ENCODE results near the gene DDIT4. TPM values are rescaled to one million over a fixed set of nuclear protein-coding genes. Genes with fewer than 3 reads are reported as not detected.

Gene DDIT4
- total and polyA plus RNA-seq, 9 of the 15 experiments (the other 6 are each of a cell fraction or from before 2014, with no cell fraction given) = 8.2 to 675 (median 159) TPM

DNA sequence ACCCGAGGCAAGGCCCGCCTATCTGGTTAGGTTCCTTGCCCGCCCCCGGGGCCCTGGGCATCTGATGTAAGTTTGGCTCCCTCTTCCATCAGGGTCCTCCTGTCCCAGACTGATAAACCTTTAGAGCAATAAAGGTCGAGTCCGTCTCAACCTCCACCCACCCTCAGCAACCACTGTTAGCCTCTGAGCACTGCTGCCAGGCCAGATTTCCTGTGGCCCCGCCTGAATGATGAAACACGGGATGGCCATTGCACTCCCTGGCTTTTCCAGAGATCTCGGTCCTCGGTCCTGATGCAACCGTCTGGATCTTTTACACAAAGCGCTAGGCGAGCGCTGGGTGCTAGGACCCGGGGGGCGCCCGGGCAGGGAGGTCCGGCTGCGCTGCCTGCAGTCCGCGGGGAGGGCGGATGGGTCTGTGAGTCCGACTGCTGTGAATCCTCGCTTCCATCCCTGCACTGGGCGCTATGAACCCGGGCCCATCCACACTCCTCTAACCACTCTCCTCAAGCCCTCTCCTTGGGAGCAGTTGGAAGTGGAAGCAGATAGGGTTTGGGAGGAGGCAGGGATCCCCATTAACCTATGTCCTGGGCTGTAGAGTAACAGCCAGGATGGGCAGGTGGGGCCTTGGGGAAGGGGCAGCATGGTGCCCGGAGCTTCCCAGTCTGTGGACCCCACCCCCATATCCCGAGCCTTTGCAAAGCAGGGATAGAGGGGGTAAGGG lies 875 bp upstream of the DDIT4 start (continued):
- TF ChIP-seq NR2F6 (CRISPR knock-in tag; IDR thresholded peaks at IDR 0.05) = no peak
- TF ChIP-seq ID3 (CRISPR knock-in tag; IDR thresholded peaks at IDR 0.05) = no peak
- TF ChIP-seq ID3 (tag; IDR thresholded peaks at IDR 0.05) = peak; percentile 96
- no peak for TF ChIP-seq HNRNPK (IDR thresholded peaks at IDR 0.05; ENCODE audit: low read depth, low read length, poor library complexity, severe bottlenecking)
- TF ChIP-seq KLF13 (tag; IDR thresholded peaks at IDR 0.05; ENCODE audit: borderline replicate concordance, low read depth) = peak; percentile 51; the same call in 1 of the 2 replicates
- TF ChIP-seq SP1 (CRISPR knock-in tag; IDR thresholded peaks at IDR 0.05) = peak; percentile 91
- TF ChIP-seq SMARCB1 (IDR thresholded peaks at IDR 0.05; ENCODE audit: insufficient read length, low read depth) = no peak
- 0 out of 2 replicates have a peak, but pooled peaks have one; percentile 5 for TF ChIP-seq ZNF583 (CRISPR knock-in tag; IDR thresholded peaks at IDR 0.05)
- TF ChIP-seq, protein P1, sequence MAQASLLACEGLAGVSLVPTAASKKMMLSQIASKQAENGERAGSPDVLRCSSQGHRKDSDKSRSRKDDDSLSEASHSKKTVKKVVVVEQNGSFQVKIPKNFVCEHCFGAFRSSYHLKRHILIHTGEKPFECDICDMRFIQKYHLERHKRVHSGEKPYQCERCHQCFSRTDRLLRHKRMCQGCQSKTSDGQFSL (CRISPR knock-in tag; IDR thresholded peaks at IDR 0.05) = peak; percentile 8
- TF ChIP-seq, protein P1 (tag; IDR thresholded peaks at IDR 0.05) = 0 out of 4 replicates have a peak, but pooled peaks of 1 of the 2 experiments have one; percentile 36
- no peak for TF ChIP-seq TFAM (CRISPR knock-in tag; conservative IDR thresholded peaks at IDR 0.05)
- TF ChIP-seq ZNF766 (CRISPR knock-in tag; conservative IDR thresholded peaks at IDR 0.05) = no peak
- TF ChIP-seq ESRRA (IDR thresholded peaks at IDR 0.05; ENCODE audit: borderline replicate concordance, low read depth) = no peak
- TF ChIP-seq HNRNPL (IDR thresholded peaks at IDR 0.05; ENCODE audit: low read depth, low read length) = no peak
- no peak for TF ChIP-seq ZNF507 (tag; conservative IDR thresholded peaks at IDR 0.05)
- TF ChIP-seq EP400 (IDR thresholded peaks at IDR 0.05) = no peak
- no peak for TF ChIP-seq ZNF217 (CRISPR knock-in tag; IDR thresholded peaks at IDR 0.05)
- TF ChIP-seq ZNF75A (CRISPR knock-in tag; IDR thresholded peaks at IDR 0.05) = no peak
- TF ChIP-seq MIER1 (IDR thresholded peaks at IDR 0.05; ENCODE audit: low read depth) = no peak
- TF ChIP-seq RAD51 (IDR thresholded peaks at IDR 0.05; ENCODE audit: borderline replicate concordance, low read depth) = no peak; the same call in 1 of the 2 replicates
- TF ChIP-seq RFX5 (IDR thresholded peaks at IDR 0.05; ENCODE audit: low read depth, low read length) = no peak
- TF ChIP-seq VEZF1 (CRISPR knock-in tag; IDR thresholded peaks at IDR 0.05) = peak; percentile 92
- TF ChIP-seq SMAD4 (CRISPR knock-in tag; conservative IDR thresholded peaks at IDR 0.05) = peak; percentile 99
- TF ChIP-seq RHOXF2B (CRISPR knock-in tag; conservative IDR thresholded peaks at IDR 0.05) = peak; percentile 29; the same call in 1 of the 2 replicates
- no peak for TF ChIP-seq NONO (IDR thresholded peaks at IDR 0.05; ENCODE audit: low read depth in 2 of 2, low read length in 1 of 2)
- no peak for TF ChIP-seq ZC3H11A (IDR thresholded peaks at IDR 0.05; ENCODE audit: low read depth, low read length)
- 0 out of 2 replicates have a peak, but pooled peaks have one; percentile 7 for TF ChIP-seq BACH1 (tag; IDR thresholded peaks at IDR 0.05)
- TF ChIP-seq PML (IDR thresholded peaks at IDR 0.05; ENCODE audit: low read length) = peak; percentile 93
- TF ChIP-seq PRMT5 (CRISPR knock-in tag; IDR thresholded peaks at IDR 0.05) = no peak
